Activated naive CD4-positive, alpha-beta T cell treated with anti-CD3 and anti-CD28 coated beads for 36 hours (primary cell): Measurements from ENCODE around the gene DCLRE1B. TPM values are rescaled to one million over a fixed set of nuclear protein-coding genes. Genes with fewer than 3 reads are reported as not detected.

Source experiments
- CTCF ChIA-PET: fragments of 350-600 bp; sonication (Branson Sonifier 250); formaldehyde crosslinking; loops from one replicate; lab custom pipeline; 2021; ENCODE audit warnings: antibody characterized with exemption; lab: Charles Lee
- DNase-seq: peaks from one replicate; pipeline ENCODE4 v3.0.0-alpha.2; 2020
- H3K27ac Mint-ChIP-seq: one replicate; pipeline ENCODE4 v1.8.0; 2021; ENCODE audit warnings: mild to moderate bottlenecking, mixed read lengths
- H3K27me3 Mint-ChIP-seq: one replicate; pipeline ENCODE4 v1.8.0; 2021; ENCODE audit warnings: low read depth, mixed read lengths
- H3K36me3 Mint-ChIP-seq: one replicate; pipeline ENCODE4 v1.8.0; 2021; ENCODE audit warnings: low read depth, mixed read lengths
- H3K4me1 Mint-ChIP-seq: one replicate; pipeline ENCODE4 v1.8.0; 2021; ENCODE audit warnings: low read depth, mixed read lengths
- H3K4me3 Mint-ChIP-seq: one replicate; pipeline ENCODE4 v1.8.0; 2021; ENCODE audit warnings: mild to moderate bottlenecking, moderate library complexity, mixed read lengths
- H3K9me3 Mint-ChIP-seq: one replicate; pipeline ENCODE4 v1.8.0; 2021; ENCODE audit warnings: mixed read lengths
- intact Hi-C: fragments of 100-400 bp; cut with micrococcal nuclease; formaldehyde crosslinking; loops from one replicate; pipeline ENCODE4 v1.15.1; 2023
- total RNA-seq, 2 experiments: library from RNA; stranded (reverse); gene quantifications; one replicate each; pipeline ENCODE4 v1.2.3, GENCODE V29; 2021

Gene DCLRE1B
- total RNA-seq, 2 experiments from 2014 or later = 17.7 to 18.3 TPM

DNA sequence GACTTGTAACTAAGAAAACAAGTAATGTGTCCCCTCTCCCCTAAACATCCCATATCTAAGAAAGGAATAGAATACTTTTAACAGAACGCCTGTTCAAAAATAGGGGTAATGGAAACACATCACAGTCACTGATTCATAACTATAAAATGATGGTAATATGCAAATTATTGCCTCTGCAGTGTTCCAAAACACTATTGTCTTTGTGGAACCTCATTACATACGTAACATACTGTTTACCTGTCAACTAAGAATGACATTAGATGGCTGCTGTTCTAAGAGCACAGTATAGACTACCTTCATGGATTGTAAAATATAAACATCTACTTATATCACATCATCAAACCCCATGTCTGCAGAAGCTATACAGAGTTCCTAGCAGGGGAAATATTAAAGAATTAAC lies 14.3 kb upstream of the DCLRE1B start:
- Mint-ChIP-seq H3K4me1 (peaks cover 19% of the 10 kb centered on the region), H3K27me3 (no peaks in the 10 kb centered on the region), H3K9me3 (no peaks in the 10 kb centered on the region), H3K27ac (no peak overlapping the region), H3K36me3 (peaks cover 9% of the 10 kb centered on the region), H3K4me3 (no peak overlapping the region)
- CTCF ChIA-PET = no interaction called here
- intact Hi-C loops = no loop called here
- no peak for DNase-seq

DNA sequence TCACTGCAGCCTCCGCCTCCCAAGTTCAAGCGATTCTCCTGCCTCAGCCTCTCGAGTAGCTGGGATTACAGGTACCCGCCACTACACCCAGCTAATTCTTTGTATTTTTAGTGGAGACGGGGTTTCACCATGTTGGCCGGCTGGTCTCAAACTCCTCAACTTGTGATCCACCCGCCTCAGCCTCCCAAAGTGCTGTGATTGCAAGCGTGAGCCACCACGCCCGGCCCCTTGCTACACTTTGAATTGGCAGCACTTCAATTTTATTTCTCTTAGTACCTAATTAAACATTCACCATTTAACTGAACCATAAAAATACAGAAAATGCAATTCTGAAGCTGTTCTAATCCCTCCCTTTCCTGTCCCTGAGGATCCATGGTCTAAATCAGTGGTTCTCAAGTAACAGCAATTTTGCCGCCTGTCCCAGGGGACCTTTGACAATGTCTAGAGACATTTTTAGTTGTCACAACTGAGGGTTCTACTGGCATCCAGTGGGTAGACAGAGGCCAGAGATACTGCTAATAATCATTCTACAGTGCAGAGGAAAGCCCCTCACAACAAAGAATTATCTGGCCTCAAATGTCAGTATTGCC lies 13.4 kb upstream of the DCLRE1B start:
- Mint-ChIP-seq H3K4me1 (peaks cover 13% of the 10 kb centered on the region), H3K27me3 (no peaks in the 10 kb centered on the region), H3K36me3 (peaks cover 14% of the 10 kb centered on the region), H3K27ac (no peak overlapping the region), H3K4me3 (no peak overlapping the region), H3K9me3 (no peaks in the 10 kb centered on the region)
- intact Hi-C loops = no loop called here
- DNase-seq = no peak
- CTCF ChIA-PET = interaction anchor here (1.0 to 1.3 kb wide), 2 partner anchors 11 to 56 kb away, joined by 3 read pairs; no protein-coding TSS in a partner anchor

DNA sequence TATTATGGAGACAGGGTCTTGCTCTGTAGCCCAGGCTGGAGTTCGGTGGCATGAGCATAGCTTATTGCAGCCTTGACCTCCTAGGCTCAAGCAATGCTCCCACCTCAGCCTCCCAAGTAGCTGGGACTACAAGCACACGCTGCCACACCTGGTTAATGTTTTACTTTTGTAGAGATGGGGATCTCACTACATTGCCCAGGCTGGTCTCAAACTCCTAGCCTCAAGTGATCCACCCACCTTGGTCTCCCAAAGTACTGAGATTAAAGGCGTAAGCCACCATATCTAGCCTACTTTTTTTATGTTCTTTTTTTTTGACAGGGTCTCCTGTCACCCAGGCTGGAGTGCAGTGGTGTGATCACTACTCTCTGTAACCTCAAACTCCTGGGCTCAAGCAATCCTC lies 11.9 kb upstream of the DCLRE1B start:
- no peak for DNase-seq
- intact Hi-C loops = no loop called here
- H3K27ac Mint-ChIP-seq = no peak overlapping the region
- H3K9me3 Mint-ChIP-seq = no peaks in the 10 kb centered on the region
- H3K36me3 Mint-ChIP-seq = peaks cover 17% of the 10 kb centered on the region
- H3K4me3 Mint-ChIP-seq = no peak overlapping the region
- peaks cover 8% of the 10 kb centered on the region for H3K4me1 Mint-ChIP-seq
- CTCF ChIA-PET = interaction anchor here (0.6 to 1.3 kb wide), 4 partner anchors 10 to 134 kb away, joined by 3 to 4 read pairs (median 3); partner anchors contain the start of gene PHTF1
- H3K27me3 Mint-ChIP-seq = no peaks in the 10 kb centered on the region

DNA sequence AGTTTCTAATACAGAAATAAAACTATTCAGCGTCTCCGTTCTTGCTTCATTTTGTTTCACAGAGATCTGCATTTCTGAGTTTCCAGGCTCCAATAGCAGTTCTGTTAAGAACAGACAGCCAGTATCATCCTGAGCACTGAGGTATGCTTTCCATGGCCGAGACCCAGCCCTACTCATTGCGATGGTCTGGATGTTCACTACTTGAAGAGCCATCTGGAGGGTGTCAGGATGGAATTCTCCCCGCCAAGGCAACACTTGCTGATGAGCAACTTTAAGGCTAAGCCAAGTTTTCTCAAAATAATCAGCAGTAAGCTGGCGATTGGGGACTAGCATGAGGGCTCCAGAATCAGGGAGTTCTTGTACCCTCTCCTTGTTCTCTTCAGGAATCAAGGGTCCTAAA lies 10.0 kb upstream of the DCLRE1B start:
- DNase-seq = no peak
- intact Hi-C loops = no loop called here
- peaks cover 26% of the 10 kb centered on the region for H3K4me1 Mint-ChIP-seq
- peaks cover 31% of the 10 kb centered on the region for H3K36me3 Mint-ChIP-seq
- H3K4me3 Mint-ChIP-seq = no peak overlapping the region
- H3K27me3 Mint-ChIP-seq = no peaks in the 10 kb centered on the region
- H3K9me3 Mint-ChIP-seq = no peaks in the 10 kb centered on the region
- no peak overlapping the region for H3K27ac Mint-ChIP-seq
- CTCF ChIA-PET = interaction anchor here (0.6 to 1.6 kb wide), 2 partner anchors 9 to 19 kb away, joined by 4 read pairs; no protein-coding TSS in a partner anchor

DNA sequence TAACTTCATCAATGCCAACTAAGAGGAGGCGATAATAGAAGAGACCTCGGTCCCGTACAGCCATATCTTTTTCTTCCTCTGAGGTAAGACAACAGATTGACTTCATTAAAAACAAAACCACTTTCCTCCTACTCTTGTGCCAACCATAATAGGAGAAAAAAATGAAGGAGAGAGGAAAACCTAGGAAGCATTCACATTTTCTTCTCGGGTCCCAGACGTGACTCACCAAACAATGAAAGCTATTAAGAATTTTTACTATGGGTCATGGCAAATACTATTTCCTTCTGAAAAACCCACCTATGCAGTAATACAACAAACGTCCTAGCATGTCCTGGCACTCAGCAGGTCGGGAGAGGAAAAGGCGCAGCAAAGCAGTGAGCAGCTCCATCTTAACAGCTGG lies 9.2 kb upstream of the DCLRE1B start:
- H3K4me3 Mint-ChIP-seq = no peak overlapping the region
- peaks cover 36% of the 10 kb centered on the region for H3K36me3 Mint-ChIP-seq
- H3K27ac Mint-ChIP-seq = no peak overlapping the region
- no peaks in the 10 kb centered on the region for H3K9me3 Mint-ChIP-seq
- CTCF ChIA-PET = interaction anchor here (0.6 to 1.6 kb wide), 2 partner anchors 10 to 20 kb away, joined by 4 read pairs; no protein-coding TSS in a partner anchor
- H3K4me1 Mint-ChIP-seq = peaks cover 24% of the 10 kb centered on the region
- no peaks in the 10 kb centered on the region for H3K27me3 Mint-ChIP-seq
- intact Hi-C loops = no loop called here
- DNase-seq = no peak

DNA sequence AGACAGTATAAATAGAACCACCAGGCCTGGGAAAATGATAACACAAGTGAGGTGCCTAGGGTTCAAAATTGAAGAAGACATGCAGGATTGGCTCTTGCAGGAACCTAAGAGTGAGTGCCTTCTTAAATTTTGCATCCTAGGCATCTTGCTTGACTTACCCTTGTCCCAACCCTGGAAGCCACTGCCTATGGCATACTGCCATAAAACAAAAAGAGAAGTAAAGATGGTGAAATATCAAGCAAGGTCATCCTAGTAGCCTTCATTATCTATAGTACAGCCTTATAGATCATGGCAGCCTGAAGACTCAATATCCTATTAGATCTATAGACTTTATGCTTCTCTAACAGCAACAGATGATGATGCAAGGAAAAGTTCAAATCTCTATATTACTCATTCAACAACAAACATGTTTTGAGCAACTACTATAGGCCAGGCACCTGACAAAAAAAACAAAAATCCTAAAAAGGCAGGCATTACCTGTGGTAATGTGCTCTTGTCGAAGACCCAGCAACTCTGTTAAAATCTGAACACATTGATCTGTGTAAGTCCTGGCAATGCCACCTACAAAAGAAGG lies 6.8 kb upstream of the DCLRE1B start:
- intact Hi-C loops = no loop called here
- peaks cover 47% of the 10 kb centered on the region for H3K4me1 Mint-ChIP-seq

DNA sequence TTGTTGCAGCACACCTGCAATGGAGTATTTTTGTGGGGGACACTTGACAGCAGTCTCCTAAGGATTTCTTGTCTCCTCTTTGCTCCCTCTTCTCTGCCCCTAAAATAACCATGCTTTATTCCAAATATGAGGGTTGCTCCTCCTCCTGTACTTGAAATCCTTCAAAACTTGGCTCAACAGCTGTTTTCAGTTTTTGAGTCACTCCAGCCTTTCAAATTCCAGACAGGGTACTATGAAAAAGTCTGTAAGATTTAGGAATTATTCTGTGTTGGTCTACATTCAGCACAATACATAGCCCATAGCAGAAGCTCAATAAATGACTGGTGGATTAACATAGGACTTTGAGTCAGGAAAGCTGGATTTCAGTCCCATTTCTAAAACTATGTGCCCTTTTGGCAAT lies 6.0 kb upstream of the DCLRE1B start:
- no peak overlapping the region for H3K27ac Mint-ChIP-seq

More for the DNA sequence above, 6.8 kb upstream of the DCLRE1B start:
- peak overlapping the region; percentile 64 for H3K27ac Mint-ChIP-seq
- no peak for DNase-seq
- no peaks in the 10 kb centered on the region for H3K27me3 Mint-ChIP-seq
- CTCF ChIA-PET = no interaction called here
- no peaks in the 10 kb centered on the region for H3K9me3 Mint-ChIP-seq
- no peak overlapping the region for H3K4me3 Mint-ChIP-seq
- peaks cover 53% of the 10 kb centered on the region for H3K36me3 Mint-ChIP-seq

DNA sequence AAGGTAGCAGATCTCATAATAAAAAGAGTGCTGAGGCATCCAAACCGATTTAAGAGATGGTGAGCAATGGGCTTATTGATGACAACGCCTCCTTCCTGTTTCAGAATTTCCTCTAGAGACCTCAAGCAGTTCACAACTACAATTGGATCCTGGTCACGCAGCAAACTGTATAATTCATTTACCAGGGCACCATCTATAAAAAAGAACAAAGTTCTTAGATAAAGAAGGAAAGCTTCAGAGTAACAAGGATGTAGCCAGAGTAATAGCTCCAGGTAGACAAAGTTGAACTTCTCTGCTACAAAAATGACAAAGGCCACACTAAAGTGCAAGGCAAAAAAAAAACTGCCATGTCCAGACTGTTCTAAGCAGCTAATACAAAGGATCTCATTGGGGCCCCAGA lies 3.9 kb upstream of the DCLRE1B start:
- H3K27ac Mint-ChIP-seq = no peak overlapping the region
- peaks cover 52% of the 10 kb centered on the region for H3K4me1 Mint-ChIP-seq
- DNase-seq = no peak
- no peaks in the 10 kb centered on the region for H3K27me3 Mint-ChIP-seq
- intact Hi-C loops = loop anchor here (10.0 kb wide), 1 partner anchor 766 kb away; no protein-coding TSS in a partner anchor
- CTCF ChIA-PET = interaction anchor here (1.0 kb wide), 1 partner anchor 66 kb away, joined by 3 read pairs; no protein-coding TSS in a partner anchor
- H3K9me3 Mint-ChIP-seq = no peaks in the 10 kb centered on the region
- peaks cover 45% of the 10 kb centered on the region for H3K36me3 Mint-ChIP-seq
- H3K4me3 Mint-ChIP-seq = no peak overlapping the region

More for the DNA sequence above, 6.0 kb upstream of the DCLRE1B start:
- H3K9me3 Mint-ChIP-seq = no peaks in the 10 kb centered on the region
- H3K36me3 Mint-ChIP-seq = peaks cover 55% of the 10 kb centered on the region
- CTCF ChIA-PET = interaction anchor here (0.7 kb wide), 1 partner anchor 38 kb away, joined by 4 read pairs; no protein-coding TSS in a partner anchor
- no peak for DNase-seq
- peaks cover 49% of the 10 kb centered on the region for H3K4me1 Mint-ChIP-seq
- no peak overlapping the region for H3K4me3 Mint-ChIP-seq
- intact Hi-C loops = no loop called here
- H3K27me3 Mint-ChIP-seq = no peaks in the 10 kb centered on the region

DNA sequence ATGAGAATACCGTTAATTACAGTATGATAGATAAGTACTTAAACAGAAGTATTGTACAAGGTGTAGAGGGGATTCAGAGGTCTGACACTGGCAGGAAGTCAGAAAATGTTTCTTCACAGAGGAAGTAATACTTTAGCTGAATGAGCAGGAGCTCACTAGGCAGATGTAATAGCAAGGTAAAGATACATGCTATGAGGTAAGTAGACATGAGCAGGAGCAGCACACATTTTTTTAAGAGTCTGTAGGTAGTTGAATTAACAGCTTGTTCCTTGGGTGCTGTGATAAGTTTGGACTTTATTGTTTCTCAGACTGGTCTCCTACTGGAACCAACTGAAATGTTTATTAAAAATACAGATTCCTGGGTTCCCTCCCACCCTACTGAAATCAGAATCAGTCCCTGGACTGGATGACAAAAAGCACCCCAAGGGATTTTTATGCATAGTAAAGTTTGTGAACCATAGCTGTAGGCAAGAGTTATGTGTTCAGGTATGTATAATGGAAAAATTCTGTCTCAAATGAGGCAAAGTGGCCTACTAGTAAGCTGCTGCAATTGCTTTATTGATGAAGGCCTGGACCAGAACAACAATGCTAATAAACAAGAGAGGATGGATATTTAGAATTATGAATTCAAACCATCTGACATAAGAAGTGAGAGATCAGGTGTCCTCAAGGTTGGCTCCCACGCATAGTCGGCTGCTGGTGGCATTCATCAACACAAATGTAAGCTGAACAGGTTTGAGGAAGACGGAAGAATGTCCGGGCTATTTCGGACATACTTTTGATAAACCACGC lies 1.4 kb upstream of the DCLRE1B start:
- H3K27ac Mint-ChIP-seq = peak overlapping the region; percentile 97
- peaks cover 62% of the 10 kb centered on the region for H3K4me1 Mint-ChIP-seq
- H3K36me3 Mint-ChIP-seq = peaks cover 47% of the 10 kb centered on the region
- H3K27me3 Mint-ChIP-seq = no peaks in the 10 kb centered on the region
- H3K4me3 Mint-ChIP-seq = peak overlapping the region; percentile 99
- intact Hi-C loops = loop anchor here (2.0 to 10.0 kb wide), 4 partner anchors 769 to 1187 kb away; partner anchors contain the start of genes LRIG2 and SLC16A1
- CTCF ChIA-PET = interaction anchor here (0.6 to 5.1 kb wide), 18 partner anchors 11 to 763 kb away, joined by 3 to 43 read pairs (median 4); partner anchors contain the start of gene HIPK1
- no peaks in the 10 kb centered on the region for H3K9me3 Mint-ChIP-seq
- no peak for DNase-seq

DNA sequence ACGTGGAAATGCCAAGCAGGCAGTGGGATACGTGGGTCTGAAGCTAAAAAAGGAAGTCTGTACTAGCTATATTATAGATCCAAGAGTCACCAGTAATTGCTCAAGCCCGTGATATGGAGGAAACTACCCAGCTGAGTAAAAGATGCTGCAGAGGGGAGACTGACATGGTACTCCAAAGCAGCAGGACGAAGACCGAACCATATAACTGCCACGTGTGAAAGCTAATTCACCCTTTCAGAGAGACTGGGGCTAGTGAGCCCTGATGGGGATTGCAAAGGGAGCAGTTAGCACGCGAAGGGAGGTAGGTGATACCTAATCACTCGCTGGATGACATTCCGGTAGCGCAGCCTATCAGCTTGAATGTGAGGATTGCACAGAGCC lies 843 bp upstream of the DCLRE1B start:
- no peak for DNase-seq
- CTCF ChIA-PET = interaction anchor here (0.6 to 5.1 kb wide), 17 partner anchors 15 to 763 kb away, joined by 3 to 43 read pairs (median 4); partner anchors contain the start of gene HIPK1
- H3K36me3 Mint-ChIP-seq = peaks cover 44% of the 10 kb centered on the region
- H3K9me3 Mint-ChIP-seq = no peaks in the 10 kb centered on the region
- intact Hi-C loops = loop anchor here (2.0 to 10.0 kb wide), 4 partner anchors 769 to 1187 kb away; partner anchors contain the start of genes LRIG2 and SLC16A1
- H3K4me1 Mint-ChIP-seq = peaks cover 57% of the 10 kb centered on the region
- H3K4me3 Mint-ChIP-seq = peak overlapping the region; percentile 99
- H3K27me3 Mint-ChIP-seq = no peaks in the 10 kb centered on the region
- H3K27ac Mint-ChIP-seq = peak overlapping the region; percentile 97

DNA sequence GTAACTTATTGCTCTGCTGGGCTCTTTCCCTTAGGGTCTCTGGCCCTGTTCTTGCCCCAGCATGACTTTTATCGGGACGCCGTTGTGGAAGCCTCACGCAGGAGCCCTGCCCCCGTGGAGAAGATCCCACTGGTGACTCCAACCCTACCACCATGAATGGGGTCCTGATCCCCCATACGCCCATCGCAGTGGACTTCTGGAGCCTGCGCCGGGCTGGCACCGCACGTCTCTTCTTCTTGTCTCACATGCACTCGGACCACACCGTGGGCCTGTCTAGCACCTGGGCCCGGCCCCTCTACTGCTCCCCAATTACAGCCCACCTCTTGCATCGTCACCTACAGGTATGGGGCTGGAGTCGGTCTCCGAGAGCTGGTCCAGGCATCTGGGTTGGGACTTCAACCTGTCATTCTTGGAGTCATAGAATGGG lies 322 bp downstream of the DCLRE1B start:
- DNase-seq = peak; percentile 34
- CTCF ChIA-PET = interaction anchor here (2.4 to 5.1 kb wide), 2 partner anchors 24 to 70 kb away, joined by 11 to 43 read pairs; partner anchors contain the start of gene HIPK1
- H3K9me3 Mint-ChIP-seq = no peaks in the 10 kb centered on the region
- H3K27me3 Mint-ChIP-seq = no peaks in the 10 kb centered on the region
- H3K4me1 Mint-ChIP-seq = peaks cover 46% of the 10 kb centered on the region
- peak overlapping the region; percentile 99 for H3K4me3 Mint-ChIP-seq
- peaks cover 43% of the 10 kb centered on the region for H3K36me3 Mint-ChIP-seq
- intact Hi-C loops = loop anchor here (1.0 to 10.0 kb wide), 11 partner anchors 24 to 1189 kb away; partner anchors contain the start of genes HIPK1, LRIG2, MAGI3 and PHTF1
- peak overlapping the region; percentile 97 for H3K27ac Mint-ChIP-seq
